Stomach (tissue), 9 donors: ENCODE data around the gene ACTN4. TPM values are rescaled to one million over a fixed set of nuclear protein-coding genes. Genes with fewer than 3 reads are reported as not detected.

Source experiments
- DNase-seq, 2 donors: peaks; one replicate each; pipeline versions ENCODE4 v3.0.0 to v3.0.0-alpha.2; 2013 to 2019
- H3K27ac ChIP-seq, 5 donors: fragments of 200-600 bp in 4 of 5; sonication (generic) in 4 of 5; one replicate each; pipeline ENCODE4 v1.5.1; 2013 to 2019; ENCODE audit warnings: mild to moderate bottlenecking in 1 of 5, moderate library complexity in 1 of 5
- H3K27me3 ChIP-seq, 3 donors: fragments of 200-600 bp; sonication (generic); one replicate each; pipeline ENCODE4 v1.5.1; 2017 to 2019; ENCODE audit warnings: mixed run types in 1 of 3
- H3K36me3 ChIP-seq, 4 donors: fragments of 200-600 bp; sonication (generic); 1 replicate in 3 of 4; 2 replicates in 1 of 4; pipeline ENCODE4 v1.5.1; 2016 to 2019
- H3K4me1 ChIP-seq, 4 donors: fragments of 200-600 bp; sonication (generic); one replicate each; pipeline ENCODE4 v1.5.1; 2016 to 2019
- H3K4me3 ChIP-seq, 4 donors: fragments of 200-600 bp; sonication (generic) in 3 of 4; one replicate each; pipeline ENCODE4 v1.5.1; 2016 to 2019; ENCODE audit warnings: mild to moderate bottlenecking in 1 of 4
- H3K9me3 ChIP-seq, 4 donors: fragments of 200-600 bp; sonication (generic); one replicate each; pipeline ENCODE4 v1.5.1; 2016 to 2019
- EP300 ChIP-seq: sonication (generic); formaldehyde crosslinking; IDR thresholded peaks from one replicate; pipeline ENCODE4 v1.6.1; 2017; ENCODE audit warnings: antibody characterized with exemption
- POLR2A ChIP-seq, 4 donors: fragments of 450-650 bp; IDR thresholded peaks; one replicate each; pipeline ENCODE4 v1.6.1; 2016; ENCODE audit warnings: antibody characterized with exemption in 4 of 4, control low read depth in 2 of 4, mild to moderate bottlenecking in 1 of 4, moderate library complexity in 1 of 4
- POLR2AphosphoS5 ChIP-seq, 3 donors: sonication (generic); formaldehyde crosslinking; IDR thresholded peaks; one replicate each; pipeline ENCODE4 v1.6.1; 2016; ENCODE audit warnings: antibody characterized with exemption in 3 of 3
- WGBS, 5 donors: extraction: QIAGEN DNeasy Blood & Tissue Kit in 3 of 5; methylation state at CpG; one replicate each; pipeline versions ENCODE4 v1.1.5 to v1.1.7; 2013 to 2018; 5-methylcytosine and 5-hydroxymethylcytosine counted together
- intact Hi-C: fragments of 100-400 bp; cut with DNase I; formaldehyde crosslinking; loops from one replicate; pipeline ENCODE4 v1.15.1; 2023; ENCODE audit warnings: low total_unique reads
- polyA plus RNA-seq, 3 donors: library from polyadenylated mRNA; stranded (reverse); fragments of 200-250 nt; gene quantifications; one replicate each; pipeline ENCODE4 v1.2.3, GENCODE V29; 2013
- total RNA-seq, 5 donors: library from RNA; depleted of rRNA; stranded (reverse); fragments of >200 nt; gene quantifications; one replicate each; pipeline versions ENCODE4 v1.1.0 to v1.2.3, GENCODE V29; 2014 to 2016
- TF ChIP-seq, protein P1 (sequence below), 7 experiments: fragments of 450-650 bp in 4 of 7; fragments of 200-600 bp in 3 of 7; sonication (generic) in 3 of 7; IDR thresholded peaks; one replicate each; pipeline ENCODE4 v1.5.1; 2016 to 2019; ENCODE audit warnings: antibody characterized with exemption in 7 of 7, control low read depth in 2 of 7, mild to moderate bottlenecking in 1 of 7
- donor health status: healthy with polysubstance abuse.
- donor health status: Bipolar disorder and iron deficiency.
- donor health status: healthy.

ACTN4 gene
- total and polyA plus RNA-seq, 8 donors, result 55.3 to 343 (median 261) TPM

DNA sequence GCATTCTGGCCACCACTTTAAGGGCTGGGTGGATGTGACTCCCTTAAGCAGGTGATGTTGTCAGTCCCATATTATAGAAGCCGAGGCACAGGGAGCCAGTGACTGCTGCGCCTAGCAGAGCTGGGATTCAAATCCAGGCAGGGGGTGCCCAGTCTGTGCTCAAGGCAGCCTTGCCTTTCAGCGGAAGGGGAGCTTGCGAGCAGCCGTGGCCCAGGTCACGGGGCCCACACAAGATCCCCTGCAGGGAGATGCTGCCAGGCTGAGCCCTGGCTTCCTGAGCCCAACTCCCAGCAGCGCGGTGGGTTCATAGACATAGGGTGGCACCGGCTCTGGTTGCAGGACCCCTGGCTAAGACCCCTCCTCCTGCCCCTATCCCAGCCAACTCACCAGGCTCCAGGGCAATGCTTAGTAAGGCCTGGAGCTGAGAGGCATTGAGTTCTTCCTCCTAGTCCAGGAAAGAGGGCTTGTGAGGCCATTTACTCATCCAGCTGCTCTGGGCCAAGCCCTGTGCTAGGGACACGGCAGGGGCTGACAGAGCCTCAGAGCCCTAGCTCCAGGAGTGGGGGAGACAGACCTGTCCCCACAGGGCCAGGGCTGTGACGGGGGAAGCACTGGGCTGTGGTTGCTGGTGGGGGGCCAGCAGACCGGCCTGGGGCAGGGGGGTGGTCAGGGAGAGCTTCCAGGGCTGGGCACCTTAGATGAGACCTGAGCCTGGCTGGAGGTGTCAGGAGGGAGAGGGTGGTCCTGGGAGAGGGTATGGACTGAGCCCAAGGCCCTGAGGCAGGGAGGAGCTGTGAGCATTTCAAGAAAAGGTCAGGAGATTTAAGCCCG lies 87.2 kb downstream of the ACTN4 start:
- WGBS, 5 donors, result 29 to 40% (median 37%) methylated on average over 5 to 13 of the region's 13 CpGs
- Histone ChIP-seq H3K27me3 (peaks cover 0 to 10% (median 0%) of the 10 kb centered on the region in 3 donors), H3K4me3 (peak overlapping the region; percentile 14 to 44 (median 28)), H3K9me3 (no peaks in the 10 kb centered on the region), H3K27ac (peak overlapping the region; percentile 81 to 93 (median 84)), H3K36me3 (peaks cover 13 to 23% (median 21%) of the 10 kb centered on the region in 4 donors), H3K4me1 (peaks cover 36 to 73% (median 65%) of the 10 kb centered on the region in 4 donors)
- intact Hi-C loops, result no loop called here
- TF ChIP-seq POLR2AphosphoS5 (IDR thresholded peaks at IDR 0.05), result no peak
- TF ChIP-seq, protein P1, sequence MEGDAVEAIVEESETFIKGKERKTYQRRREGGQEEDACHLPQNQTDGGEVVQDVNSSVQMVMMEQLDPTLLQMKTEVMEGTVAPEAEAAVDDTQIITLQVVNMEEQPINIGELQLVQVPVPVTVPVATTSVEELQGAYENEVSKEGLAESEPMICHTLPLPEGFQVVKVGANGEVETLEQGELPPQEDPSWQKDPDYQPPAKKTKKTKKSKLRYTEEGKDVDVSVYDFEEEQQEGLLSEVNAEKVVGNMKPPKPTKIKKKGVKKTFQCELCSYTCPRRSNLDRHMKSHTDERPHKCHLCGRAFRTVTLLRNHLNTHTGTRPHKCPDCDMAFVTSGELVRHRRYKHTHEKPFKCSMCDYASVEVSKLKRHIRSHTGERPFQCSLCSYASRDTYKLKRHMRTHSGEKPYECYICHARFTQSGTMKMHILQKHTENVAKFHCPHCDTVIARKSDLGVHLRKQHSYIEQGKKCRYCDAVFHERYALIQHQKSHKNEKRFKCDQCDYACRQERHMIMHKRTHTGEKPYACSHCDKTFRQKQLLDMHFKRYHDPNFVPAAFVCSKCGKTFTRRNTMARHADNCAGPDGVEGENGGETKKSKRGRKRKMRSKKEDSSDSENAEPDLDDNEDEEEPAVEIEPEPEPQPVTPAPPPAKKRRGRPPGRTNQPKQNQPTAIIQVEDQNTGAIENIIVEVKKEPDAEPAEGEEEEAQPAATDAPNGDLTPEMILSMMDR (IDR thresholded peaks at IDR 0.05), result no peak
- TF ChIP-seq POLR2A (IDR thresholded peaks at IDR 0.05), result no peak
- no peak for TF ChIP-seq EP300
- peak; percentile 45 to 54 for DNase-seq

DNA sequence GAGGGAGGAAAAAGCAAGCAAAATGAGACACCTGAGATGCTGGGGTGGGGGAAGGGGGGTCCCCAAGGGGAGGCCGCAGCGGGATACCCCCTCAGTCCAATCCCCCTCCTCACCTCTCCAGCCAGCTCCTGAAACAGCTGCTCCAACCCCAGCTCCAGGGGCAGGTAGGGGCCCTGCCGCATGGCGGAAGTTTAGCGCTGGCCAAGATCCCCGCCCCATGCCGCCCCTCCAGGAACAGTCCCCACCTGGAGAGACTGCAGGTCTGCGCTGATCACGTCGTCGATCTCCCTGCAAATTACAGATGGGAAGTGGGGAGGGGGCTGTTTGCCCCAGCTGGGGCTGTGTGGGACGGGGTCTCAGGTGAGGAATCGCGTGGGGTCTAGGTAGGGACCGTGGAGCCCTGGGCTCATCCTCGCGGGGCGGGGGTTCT lies 87.8 kb downstream of the ACTN4 start:
- H3K9me3 ChIP-seq, result no peaks in the 10 kb centered on the region
- intact Hi-C loops, result no loop called here

DNA sequence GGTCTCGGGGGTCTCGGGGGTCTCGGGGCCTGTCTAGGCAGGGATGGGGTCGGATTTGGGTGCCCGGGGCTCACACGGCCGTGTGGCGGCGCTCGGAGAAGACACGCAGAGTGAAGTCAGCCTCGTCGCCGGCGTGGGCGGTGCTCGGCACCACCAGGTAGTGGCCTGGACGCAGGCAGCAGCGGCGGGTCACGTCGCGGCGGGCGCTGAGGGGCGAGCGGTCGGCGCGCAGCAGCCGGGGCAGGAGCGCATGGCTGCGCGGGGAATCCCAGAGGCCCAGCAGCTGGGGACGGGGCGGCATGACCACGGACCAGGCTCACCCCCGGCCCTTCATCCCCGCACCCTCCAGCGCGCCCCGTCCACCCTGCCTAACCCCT lies 88.6 kb downstream of the ACTN4 start:
- H3K27me3 ChIP-seq, result peaks cover 0 to 10% (median 0%) of the 10 kb centered on the region in 3 donors
- TF ChIP-seq POLR2AphosphoS5 (IDR thresholded peaks at IDR 0.05), result peak in 2 of 3 donors; percentile 36 to 41
- TF ChIP-seq, protein P1 (IDR thresholded peaks at IDR 0.05), result no peak
- TF ChIP-seq POLR2A (IDR thresholded peaks at IDR 0.05), result no peak
- no peak for TF ChIP-seq EP300

More for the DNA sequence above, 87.8 kb downstream of the ACTN4 start:
- DNase-seq, result peak; percentile 52 to 79
- Histone ChIP-seq H3K27ac (peak overlapping the region; percentile 81 to 93 (median 84)), H3K4me3 (peak overlapping the region; percentile 14 to 44 (median 28)), H3K27me3 (peaks cover 0 to 10% (median 0%) of the 10 kb centered on the region in 3 donors), H3K36me3 (peaks cover 11 to 17% (median 16%) of the 10 kb centered on the region in 4 donors), H3K4me1 (peaks cover 36 to 69% (median 64%) of the 10 kb centered on the region in 4 donors)
- 9 to 66% (median 21%) methylated on average over 8 to 18 of the region's 18 CpGs for WGBS, 5 donors
- no peak for TF ChIP-seq EP300
- no peak for TF ChIP-seq POLR2A (IDR thresholded peaks at IDR 0.05)
- no peak for TF ChIP-seq POLR2AphosphoS5 (IDR thresholded peaks at IDR 0.05)
- TF ChIP-seq, protein P1 (IDR thresholded peaks at IDR 0.05), result no peak

DNA sequence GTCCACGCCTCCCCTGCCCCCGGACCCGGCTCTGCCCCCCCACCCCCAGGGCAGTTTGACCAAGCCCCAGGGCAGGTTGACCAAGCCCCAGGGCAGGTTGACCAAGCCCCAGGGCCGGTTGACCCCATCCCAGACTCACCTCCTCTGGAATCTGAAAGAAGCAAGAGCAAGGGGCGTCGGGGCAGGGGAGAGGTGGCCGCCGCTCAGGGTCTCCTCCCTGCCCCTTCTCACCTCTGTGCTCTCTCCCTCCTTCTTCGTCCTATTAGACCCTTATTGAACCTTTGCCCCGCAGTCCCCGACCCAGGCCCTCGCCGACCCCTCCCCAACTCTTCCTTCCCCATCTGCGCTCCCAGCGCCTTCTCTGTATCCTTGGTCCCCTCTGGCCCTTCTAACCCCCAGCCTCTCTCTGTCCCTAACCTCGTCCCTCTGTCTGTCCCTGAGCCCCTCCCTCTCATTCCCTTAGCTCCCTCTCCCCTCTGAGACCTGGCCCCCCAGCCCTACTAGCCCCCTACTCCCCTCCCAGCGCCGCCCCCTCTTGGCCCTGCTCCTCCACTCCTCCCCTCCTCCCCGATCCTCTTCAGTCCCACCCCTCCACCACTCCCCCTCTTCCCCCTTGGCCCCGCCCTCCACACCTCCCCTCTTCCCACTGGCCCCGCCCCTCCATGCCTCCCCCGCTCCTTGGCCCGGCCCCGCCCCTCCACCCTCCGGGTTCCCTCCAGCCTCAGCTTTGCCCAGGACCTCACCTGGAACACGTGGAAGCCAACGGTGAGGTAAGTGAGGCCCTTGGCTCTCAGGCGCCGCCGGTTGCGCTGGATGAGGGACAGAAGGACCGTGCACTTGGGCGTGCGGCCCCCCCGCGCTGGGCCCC lies 89.2 kb downstream of the ACTN4 start:
- Histone ChIP-seq H3K27me3 (peaks cover 0 to 10% (median 0%) of the 10 kb centered on the region in 3 donors), H3K36me3 (peaks cover 0 to 4% (median 2%) of the 10 kb centered on the region in 4 donors), H3K27ac (peak overlapping the region; percentile 65 to 82 (median 78)), H3K4me1 (peaks cover 27 to 56% (median 54%) of the 10 kb centered on the region in 4 donors), H3K4me3 (peak overlapping the region; percentile 41 to 54 (median 46)), H3K9me3 (no peaks in the 10 kb centered on the region)
- WGBS, 5 donors, result 6 to 18% (median 12%) methylated on average over 16 to 36 of the region's 36 CpGs
- intact Hi-C loops, result no loop called here
- peak; percentile 83 to 89 for DNase-seq
- TF ChIP-seq POLR2AphosphoS5 (IDR thresholded peaks at IDR 0.05) (no peak), EP300 (no peak), POLR2A (IDR thresholded peaks at IDR 0.05) (no peak)
- TF ChIP-seq, protein P1 (IDR thresholded peaks at IDR 0.05), result no peak

More for the DNA sequence above, 88.6 kb downstream of the ACTN4 start:
- peak; percentile 64 to 86 for DNase-seq
- peak overlapping the region; percentile 65 to 82 (median 78) for H3K27ac ChIP-seq
- WGBS, 5 donors, result 1 to 5% (median 2%) methylated on average over 13 to 42 of the region's 42 CpGs; no CpG with 5 or more reads in 1 of the 5 donors
- intact Hi-C loops, result no loop called here
- H3K36me3 ChIP-seq, result peaks cover 3 to 10% (median 9%) of the 10 kb centered on the region in 4 donors
- H3K4me1 ChIP-seq, result peaks cover 33 to 62% (median 59%) of the 10 kb centered on the region in 4 donors
- H3K9me3 ChIP-seq, result no peaks in the 10 kb centered on the region
- peak overlapping the region; percentile 41 to 54 (median 46) for H3K4me3 ChIP-seq
